Measurements from ENCODE around the gene SAMD8. TPM values are rescaled to one million over a fixed set of nuclear protein-coding genes. Genes with fewer than 3 reads are reported as not detected.

The SAMD8 gene
- total and polyA plus RNA-seq, 2 of the 8 experiments (the other 6 are each of a cell fraction or from before 2014, with no cell fraction given), result 11.7 to 20.9 TPM

GRCh38 chr10:75123088-75123682 is 11.7 kb downstream of the SAMD8 start (continued):
- TF ChIP-seq CHD7 (IDR thresholded peaks at IDR 0.05; ENCODE audit: insufficient replicate concordance, low read length) (no peak), GTF2F1 (IDR thresholded peaks at IDR 0.05; ENCODE audit: borderline replicate concordance, low read depth, low read length) (no peak), NRF1 (IDR thresholded peaks at IDR 0.05; ENCODE audit: low read depth, low read length) (no peak), NANOG (IDR thresholded peaks at IDR 0.05; ENCODE audit: insufficient read depth, low read depth, low read length, poor library complexity, severe bottlenecking) (no peak), RAD21 (IDR thresholded peaks at IDR 0.05 in 1 of 2, conservative IDR thresholded peaks at IDR 0.05 in 1 of 2; ENCODE audit: low read depth in 2 of 2, low read length in 2 of 2) (no peak), TAF7 (optimal IDR thresholded peaks at IDR 0.05; ENCODE audit: borderline replicate concordance, low read depth, low read length) (no peak)

All from H1 (cell line).